ENCODE results near the gene PATL1.
A peak's percentile ranks its signal among the peaks of the same experiment; 100 is the strongest.
"Not testable (repeated sequence)": the region's sequence is repeated elsewhere in the genome, so short reads cannot be mapped to it uniquely, and the experiment has no call there.

PATL1 gene

GRCh38 chr11:59643390-59643789 lies 25.4 kb downstream of the PATL1 start:
- Histone ChIP-seq H3K9me3 (ENCODE audit: control insufficient read depth, insufficient read depth, low read length) (no peaks in the 10 kb centered on the region), H3K4me1 (ENCODE audit: control insufficient read depth, insufficient read depth, low read length) (no peaks in the 10 kb centered on the region), H3K27ac (ENCODE audit: low read depth, low read length) (no peak overlapping the region), H3K27me3 (ENCODE audit: control insufficient read depth, insufficient read depth, low read length) (no peaks in the 10 kb centered on the region), H3K4me3 (ENCODE audit: low read depth, low read length) (no peak overlapping the region), H3K36me3 (ENCODE audit: control insufficient read depth, insufficient read depth, low read length) (peaks cover 92% of the 10 kb centered on the region), H3K9ac (ENCODE audit: low read depth, low read length) (no peak overlapping the region)

GRCh38 chr11:59641156-59641555 lies 27.7 kb downstream of the PATL1 start:
- H3K27ac ChIP-seq (ENCODE audit: low read depth, low read length), result no peak overlapping the region
- H3K9me3 ChIP-seq (ENCODE audit: control insufficient read depth, insufficient read depth, low read length), result no peaks in the 10 kb centered on the region
- H3K9ac ChIP-seq (ENCODE audit: low read depth, low read length), result no peak overlapping the region
- H3K36me3 ChIP-seq (ENCODE audit: control insufficient read depth, insufficient read depth, low read length), result peaks cover 92% of the 10 kb centered on the region
- no peaks in the 10 kb centered on the region for H3K4me1 ChIP-seq (ENCODE audit: control insufficient read depth, insufficient read depth, low read length)
- H3K4me3 ChIP-seq (ENCODE audit: low read depth, low read length), result no peak overlapping the region
- H3K27me3 ChIP-seq (ENCODE audit: control insufficient read depth, insufficient read depth, low read length), result no peaks in the 10 kb centered on the region

- Histone ChIP-seq H3K9ac (ENCODE audit: low read depth, low read length) (no peak overlapping the region), H3K27me3 (ENCODE audit: control insufficient read depth, insufficient read depth, low read length) (no peaks in the 10 kb centered on the region), H3K4me1 (ENCODE audit: control insufficient read depth, insufficient read depth, low read length) (peaks cover 5% of the 10 kb centered on the region; the same call in 1 of the 2 replicates), H3K9me3 (ENCODE audit: control insufficient read depth, insufficient read depth, low read length) (no peaks in the 10 kb centered on the region), H3K4me3 (ENCODE audit: low read depth, low read length) (no peak overlapping the region), H3K27ac (ENCODE audit: low read depth, low read length) (no peak overlapping the region), H3K36me3 (ENCODE audit: control insufficient read depth, insufficient read depth, low read length) (no peaks in the 10 kb centered on the region)
Observed at GRCh38 chr11:59630493-59630892, 38.3 kb downstream of the PATL1 start.

GRCh38 chr11:59629996-59630395 lies 38.8 kb downstream of the PATL1 start:
- no peak overlapping the region for H3K4me3 ChIP-seq (ENCODE audit: low read depth, low read length)
- H3K27me3 ChIP-seq (ENCODE audit: control insufficient read depth, insufficient read depth, low read length), result no peaks in the 10 kb centered on the region
- H3K4me1 ChIP-seq (ENCODE audit: control insufficient read depth, insufficient read depth, low read length), result peaks cover 6% of the 10 kb centered on the region; the same call in 1 of the 2 replicates
- no peaks in the 10 kb centered on the region for H3K9me3 ChIP-seq (ENCODE audit: control insufficient read depth, insufficient read depth, low read length)
- H3K9ac ChIP-seq (ENCODE audit: low read depth, low read length), result no peak overlapping the region
- H3K27ac ChIP-seq (ENCODE audit: low read depth, low read length), result no peak overlapping the region
- no peaks in the 10 kb centered on the region for H3K36me3 ChIP-seq (ENCODE audit: control insufficient read depth, insufficient read depth, low read length)

GRCh38 chr11:59626969-59627368 lies 41.9 kb downstream of the PATL1 start:
- H3K4me1 ChIP-seq (ENCODE audit: control insufficient read depth, insufficient read depth, low read length); H3K9ac ChIP-seq (ENCODE audit: low read depth, low read length); H3K36me3 ChIP-seq (ENCODE audit: control insufficient read depth, insufficient read depth, low read length); H3K4me3 ChIP-seq (ENCODE audit: low read depth, low read length); H3K27me3 ChIP-seq (ENCODE audit: control insufficient read depth, insufficient read depth, low read length); H3K9me3 ChIP-seq (ENCODE audit: control insufficient read depth, insufficient read depth, low read length); H3K27ac ChIP-seq (ENCODE audit: low read depth, low read length): not testable (repeated sequence)

GRCh38 chr11:59625703-59626102 lies 43.1 kb downstream of the PATL1 start:
- H3K36me3 ChIP-seq (ENCODE audit: control insufficient read depth, insufficient read depth, low read length), result no peaks in the 10 kb centered on the region

GRCh38 chr11:59617876-59618275 lies 51.0 kb downstream of the PATL1 start:
- Histone ChIP-seq H3K4me1 (ENCODE audit: control insufficient read depth, insufficient read depth, low read length) (peaks cover 8% of the 10 kb centered on the region), H3K27ac (ENCODE audit: low read depth, low read length) (no peak overlapping the region), H3K4me3 (ENCODE audit: low read depth, low read length) (no peak overlapping the region), H3K36me3 (ENCODE audit: control insufficient read depth, insufficient read depth, low read length) (0 out of 2 replicates have a peak, but pooled peaks cover 4% of the 10 kb centered on the region), H3K9ac (ENCODE audit: low read depth, low read length) (no peak overlapping the region), H3K27me3 (ENCODE audit: control insufficient read depth, insufficient read depth, low read length) (no peaks in the 10 kb centered on the region), H3K9me3 (ENCODE audit: control insufficient read depth, insufficient read depth, low read length) (no peaks in the 10 kb centered on the region)

More at GRCh38 chr11:59625703-59626102, 43.1 kb downstream of the PATL1 start:
- no peaks in the 10 kb centered on the region for H3K27me3 ChIP-seq (ENCODE audit: control insufficient read depth, insufficient read depth, low read length)
- no peak overlapping the region for H3K27ac ChIP-seq (ENCODE audit: low read depth, low read length)
- H3K9me3 ChIP-seq (ENCODE audit: control insufficient read depth, insufficient read depth, low read length), result no peaks in the 10 kb centered on the region
- H3K4me1 ChIP-seq (ENCODE audit: control insufficient read depth, insufficient read depth, low read length), result peaks cover 6% of the 10 kb centered on the region; the same call in 1 of the 2 replicates
- no peak overlapping the region for H3K9ac ChIP-seq (ENCODE audit: low read depth, low read length)
- no peak overlapping the region for H3K4me3 ChIP-seq (ENCODE audit: low read depth, low read length)

GRCh38 chr11:59616396-59616982 lies 52.3 kb downstream of the PATL1 start:
- Histone ChIP-seq H3K4me3 (ENCODE audit: low read depth, low read length) (peak overlapping the region; percentile 73), H3K4me1 (ENCODE audit: control insufficient read depth, insufficient read depth, low read length) (peaks cover 8% of the 10 kb centered on the region), H3K9ac (ENCODE audit: low read depth, low read length) (peak overlapping the region; percentile 55), H3K36me3 (ENCODE audit: control insufficient read depth, insufficient read depth, low read length) (0 out of 2 replicates have a peak, but pooled peaks cover 4% of the 10 kb centered on the region), H3K27me3 (ENCODE audit: control insufficient read depth, insufficient read depth, low read length) (no peaks in the 10 kb centered on the region), H3K27ac (ENCODE audit: low read depth, low read length) (peak overlapping the region; percentile 91), H3K9me3 (ENCODE audit: control insufficient read depth, insufficient read depth, low read length) (no peaks in the 10 kb centered on the region)

- peak within 1 kb of the TSS; percentile 73 for H3K9ac ChIP-seq (ENCODE audit: low read depth, low read length)
- peaks cover 8% of the 10 kb centered on the region for H3K4me1 ChIP-seq (ENCODE audit: control insufficient read depth, insufficient read depth, low read length)
- H3K36me3 ChIP-seq (ENCODE audit: control insufficient read depth, insufficient read depth, low read length), result peaks cover 4% of the 10 kb centered on the region; the same call in 1 of the 2 replicates
- no peaks in the 10 kb centered on the region for H3K9me3 ChIP-seq (ENCODE audit: control insufficient read depth, insufficient read depth, low read length)
- H3K27ac ChIP-seq (ENCODE audit: low read depth, low read length), result peak within 1 kb of the TSS; percentile 91
- H3K4me3 ChIP-seq (ENCODE audit: low read depth, low read length), result peak within 1 kb of the TSS; percentile 73
- no peaks in the 10 kb centered on the region for H3K27me3 ChIP-seq (ENCODE audit: control insufficient read depth, insufficient read depth, low read length)
Observed at GRCh38 chr11:59615637-59616395, 53.0 kb downstream of the PATL1 start, which contains the start of gene OSBP. Gene OSBP, minus strand, starts transcription at chr11:59615774. Its CDS starts 110 bp downstream, at chr11:59615664.

GRCh38 chr11:59615120-59615636 lies 53.7 kb downstream of the PATL1 start:
- Histone ChIP-seq H3K27me3 (ENCODE audit: control insufficient read depth, insufficient read depth, low read length) (no peaks in the 10 kb centered on the region), H3K4me1 (ENCODE audit: control insufficient read depth, insufficient read depth, low read length) (peaks cover 8% of the 10 kb centered on the region), H3K4me3 (ENCODE audit: low read depth, low read length) (peak overlapping the region; percentile 73), H3K36me3 (ENCODE audit: control insufficient read depth, insufficient read depth, low read length) (peaks cover 10% of the 10 kb centered on the region), H3K27ac (ENCODE audit: low read depth, low read length) (peak overlapping the region; percentile 91), H3K9ac (ENCODE audit: low read depth, low read length) (peak overlapping the region; percentile 73; the same call in 1 of the 2 replicates), H3K9me3 (ENCODE audit: control insufficient read depth, insufficient read depth, low read length) (no peaks in the 10 kb centered on the region)
